Measurements from ENCODE around the gene PSME1.

The PSME1 gene

DNA sequence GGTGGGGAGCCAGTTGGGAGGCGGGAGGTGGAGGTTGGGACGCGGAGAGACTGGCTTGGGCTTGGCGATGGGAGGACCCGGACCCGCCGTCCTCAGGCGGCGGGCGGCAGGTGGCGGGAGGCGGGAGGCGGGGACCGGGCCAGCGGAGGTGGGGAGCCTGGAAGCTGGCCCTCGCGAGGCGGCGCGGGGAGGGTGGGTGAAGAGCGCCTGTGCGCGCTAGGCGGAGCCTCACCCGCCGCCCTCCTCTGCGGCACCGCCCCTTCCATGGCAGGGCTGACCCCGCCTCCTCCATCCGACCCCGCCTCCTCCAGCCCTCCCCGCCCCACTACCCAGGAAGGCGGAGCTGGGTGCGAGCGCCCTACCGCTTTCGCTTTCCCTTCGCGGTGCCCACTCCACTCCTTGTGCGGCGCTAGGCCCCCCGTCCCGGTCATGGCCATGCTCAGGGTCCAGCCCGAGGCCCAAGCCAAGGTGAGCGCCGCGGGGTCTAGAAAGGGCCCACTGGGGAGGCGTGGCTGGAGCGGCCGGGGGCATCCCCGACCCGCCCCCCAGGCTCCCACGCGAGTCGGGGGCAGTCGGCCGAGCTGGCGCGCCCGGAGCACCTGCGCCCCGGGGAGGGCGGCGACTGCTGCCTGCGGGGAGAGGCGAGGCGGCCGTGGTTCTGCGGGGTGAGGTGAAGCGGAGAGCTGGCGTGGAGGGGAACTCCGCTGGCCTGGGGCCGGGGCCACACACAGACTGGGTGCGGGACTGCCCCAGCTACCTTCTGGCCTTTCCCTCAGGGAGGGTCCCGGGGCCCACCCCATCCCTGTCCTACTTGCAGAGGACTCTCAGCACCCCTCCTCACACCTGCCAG, at the start of gene PSME1:
Gene PSME1 (plus strand): TSS at position 361 of the 850 bp plus-strand sequence. CDS start 69 bp downstream, at position 430.
- H3K4me3 ChIP-seq, result peak within 1 kb of the TSS; percentile 94
- H3K36me3 ChIP-seq (ENCODE audit: insufficient read depth, low read length), result peaks cover 19% of the 10 kb centered on the region
- TF ChIP-seq POLR2AphosphoS5 (IDR thresholded peaks at IDR 0.05; ENCODE audit: borderline replicate concordance, low read depth, low read length) (peak; percentile 71; the same call in 1 of the 2 replicates), FOXP2 (optimal IDR thresholded peaks at IDR 0.05; ENCODE audit: control extremely low read depth, extremely low read length, insufficient read depth) (peak; percentile 77), EZH2 (IDR thresholded peaks at IDR 0.05) (no peak)
- DNase-seq (ENCODE audit: low read depth, low spot score), result no peak
- H3K27ac ChIP-seq, result no peak within 1 kb of the TSS
- no peaks in the 10 kb centered on the region for H3K9me3 ChIP-seq (ENCODE audit: low read depth, low read length)
- H3K9ac ChIP-seq (ENCODE audit: insufficient read length), result peak within 1 kb of the TSS; percentile 84

DNA sequence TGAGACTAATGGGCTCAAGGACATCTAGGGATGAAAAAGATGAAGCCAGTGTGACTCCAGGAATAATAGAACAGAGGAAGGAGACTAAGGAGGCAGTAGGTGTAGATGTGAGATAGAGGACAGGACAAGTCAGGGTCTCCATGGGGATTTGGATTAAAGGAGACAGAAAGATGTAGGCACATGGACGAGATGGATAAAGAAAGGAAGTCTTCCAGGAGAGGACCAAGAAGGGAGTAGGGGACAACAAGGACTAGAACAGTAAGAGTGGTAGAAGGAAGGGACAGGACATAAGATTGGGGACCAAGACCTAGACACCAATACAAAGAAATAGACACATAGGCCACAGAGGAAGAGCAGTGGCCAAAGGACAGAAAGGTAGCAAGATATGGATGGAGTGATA, 49.0 kb upstream of the PSME1 start:
- H3K4me3 ChIP-seq, result no peak overlapping the region
- H3K36me3 ChIP-seq (ENCODE audit: insufficient read depth, low read length), result no peaks in the 10 kb centered on the region
- no peaks in the 10 kb centered on the region for H3K9me3 ChIP-seq (ENCODE audit: low read depth, low read length)
- H3K9ac ChIP-seq (ENCODE audit: insufficient read length), result no peak overlapping the region
- no peak overlapping the region for H3K27ac ChIP-seq
- no peak for DNase-seq (ENCODE audit: low read depth, low spot score)
- TF ChIP-seq FOXP2 (optimal IDR thresholded peaks at IDR 0.05; ENCODE audit: control extremely low read depth, extremely low read length, insufficient read depth) (no peak), EZH2 (IDR thresholded peaks at IDR 0.05) (no peak), POLR2AphosphoS5 (IDR thresholded peaks at IDR 0.05; ENCODE audit: borderline replicate concordance, low read depth, low read length) (no peak)

DNA sequence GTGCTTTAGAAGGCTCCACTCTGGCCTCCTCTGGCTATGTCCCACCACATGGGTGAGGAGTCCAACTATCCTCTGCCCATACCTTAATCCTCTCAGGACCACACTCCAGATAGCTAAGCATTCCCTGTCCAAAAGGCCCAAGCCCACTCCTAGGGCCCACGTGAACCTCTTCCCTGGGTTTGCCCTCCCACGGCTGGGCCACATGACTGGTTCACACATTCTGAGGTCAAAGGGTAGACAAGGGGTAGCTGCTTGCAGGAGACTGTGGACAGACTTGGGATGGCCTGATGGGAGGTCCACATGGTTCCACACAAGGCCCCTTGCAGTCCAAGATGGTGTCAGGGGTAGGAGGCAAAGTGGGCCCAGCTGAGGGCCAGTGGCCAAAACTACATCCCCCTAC, 47.9 kb upstream of the PSME1 start:
- H3K9me3 ChIP-seq (ENCODE audit: low read depth, low read length), result no peaks in the 10 kb centered on the region
- no peak overlapping the region for H3K9ac ChIP-seq (ENCODE audit: insufficient read length)
- H3K4me3 ChIP-seq, result no peak overlapping the region
- no peak for DNase-seq (ENCODE audit: low read depth, low spot score)
- TF ChIP-seq EZH2 (IDR thresholded peaks at IDR 0.05), result no peak
- TF ChIP-seq POLR2AphosphoS5 (IDR thresholded peaks at IDR 0.05; ENCODE audit: borderline replicate concordance, low read depth, low read length), result no peak
- TF ChIP-seq FOXP2 (optimal IDR thresholded peaks at IDR 0.05; ENCODE audit: control extremely low read depth, extremely low read length, insufficient read depth), result no peak
- H3K36me3 ChIP-seq (ENCODE audit: insufficient read depth, low read length), result no peaks in the 10 kb centered on the region
- no peak overlapping the region for H3K27ac ChIP-seq

DNA sequence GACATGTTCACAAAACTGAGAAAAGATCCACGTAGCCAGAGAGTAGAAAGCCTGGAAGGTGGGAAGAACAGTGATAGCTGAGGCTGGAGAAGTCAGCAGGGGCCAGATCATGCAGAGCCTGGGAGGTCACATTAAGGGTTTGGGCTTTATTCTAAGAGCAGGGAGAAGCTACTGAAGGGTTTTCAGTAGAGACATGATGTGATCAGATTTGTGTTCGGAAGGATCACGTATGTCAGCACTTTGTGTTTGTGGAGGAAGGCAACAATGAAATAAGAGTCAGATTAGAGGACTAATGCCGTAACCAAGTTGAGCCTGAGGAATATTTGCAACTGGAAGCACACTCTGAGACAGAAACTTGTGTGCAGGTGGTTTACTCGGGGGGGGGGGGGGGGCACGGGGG, 46.1 kb upstream of the PSME1 start:
- H3K9me3 ChIP-seq (ENCODE audit: low read depth, low read length), result no peaks in the 10 kb centered on the region
- no peak for TF ChIP-seq EZH2 (IDR thresholded peaks at IDR 0.05)
- H3K4me3 ChIP-seq, result no peak overlapping the region
- DNase-seq (ENCODE audit: low read depth, low spot score), result no peak
- H3K27ac ChIP-seq, result no peak overlapping the region
- H3K36me3 ChIP-seq (ENCODE audit: insufficient read depth, low read length), result no peaks in the 10 kb centered on the region
- H3K9ac ChIP-seq (ENCODE audit: insufficient read length), result no peak overlapping the region

DNA sequence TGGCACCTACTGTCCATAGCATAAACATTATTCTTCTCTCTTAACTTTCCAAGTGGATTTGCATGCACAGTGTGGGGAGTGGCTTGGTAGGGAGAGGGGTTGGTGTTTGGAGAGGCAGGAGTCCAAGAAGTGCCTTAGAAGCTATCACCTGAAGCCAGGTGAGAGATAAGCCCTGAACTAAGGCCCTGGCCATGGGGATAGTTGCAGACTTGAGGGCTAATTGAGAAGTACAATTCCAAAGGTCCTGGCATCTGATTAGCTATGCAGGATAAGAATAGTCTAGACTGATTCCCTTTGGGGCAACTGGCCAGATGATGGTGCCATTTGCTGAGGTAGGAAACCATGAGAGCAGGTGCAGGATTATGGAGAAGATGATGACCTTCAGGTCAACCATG, 43.9 kb upstream of the PSME1 start:
- no peak overlapping the region for H3K27ac ChIP-seq
- DNase-seq (ENCODE audit: low read depth, low spot score), result no peak

DNA sequence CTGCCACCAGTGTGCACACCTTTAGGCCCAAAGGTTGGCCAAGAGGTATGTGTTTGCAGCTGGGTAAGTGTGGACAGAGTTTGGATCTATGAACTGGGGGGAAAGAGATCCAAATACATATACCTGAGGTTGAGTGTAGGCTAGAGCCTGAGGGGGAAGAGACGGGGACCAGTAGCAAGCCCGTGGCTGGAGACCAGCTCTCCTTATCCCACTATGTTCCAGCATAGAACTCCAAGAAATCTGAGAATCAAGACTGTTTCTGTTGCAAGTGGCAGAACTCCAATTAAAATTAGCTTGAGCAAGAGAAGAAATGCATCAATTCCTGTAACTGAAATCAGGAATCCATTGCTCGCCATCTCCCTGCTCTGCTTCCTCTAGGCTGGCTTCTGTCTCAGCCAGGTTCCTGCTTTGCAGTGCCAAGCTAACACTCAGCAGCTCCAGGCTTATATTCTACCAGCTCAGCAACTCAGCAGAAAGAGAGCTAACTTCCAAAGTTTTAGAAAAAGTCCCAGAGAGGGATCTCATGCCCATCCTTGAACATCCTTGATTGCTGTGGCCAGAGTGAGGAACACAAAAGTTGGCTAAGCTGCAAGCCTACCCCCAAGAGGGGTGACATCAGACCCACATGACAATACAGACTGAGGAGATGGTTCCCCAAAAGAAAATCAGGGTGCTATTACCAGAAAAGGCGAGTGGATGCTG, 43.3 kb upstream of the PSME1 start:
- Histone ChIP-seq H3K36me3 (ENCODE audit: insufficient read depth, low read length) (peaks cover 6% of the 10 kb centered on the region; the same call in 1 of the 2 replicates), H3K9ac (ENCODE audit: insufficient read length) (no peak overlapping the region), H3K27ac (peak overlapping the region; percentile 92; the same call in 1 of the 2 replicates), H3K9me3 (ENCODE audit: low read depth, low read length) (no peaks in the 10 kb centered on the region), H3K4me3 (no peak overlapping the region)
- no peak for DNase-seq (ENCODE audit: low read depth, low spot score)
- no peak for TF ChIP-seq POLR2AphosphoS5 (IDR thresholded peaks at IDR 0.05; ENCODE audit: borderline replicate concordance, low read depth, low read length)
- TF ChIP-seq FOXP2 (optimal IDR thresholded peaks at IDR 0.05; ENCODE audit: control extremely low read depth, extremely low read length, insufficient read depth), result no peak
- no peak for TF ChIP-seq EZH2 (IDR thresholded peaks at IDR 0.05)

More for the DNA sequence above, 43.9 kb upstream of the PSME1 start:
- no peak overlapping the region for H3K9ac ChIP-seq (ENCODE audit: insufficient read length)
- H3K9me3 ChIP-seq (ENCODE audit: low read depth, low read length), result no peaks in the 10 kb centered on the region
- TF ChIP-seq EZH2 (IDR thresholded peaks at IDR 0.05) (no peak), FOXP2 (optimal IDR thresholded peaks at IDR 0.05; ENCODE audit: control extremely low read depth, extremely low read length, insufficient read depth) (no peak), POLR2AphosphoS5 (IDR thresholded peaks at IDR 0.05; ENCODE audit: borderline replicate concordance, low read depth, low read length) (no peak)
- no peak overlapping the region for H3K4me3 ChIP-seq
- peaks cover 6% of the 10 kb centered on the region; the same call in 1 of the 2 replicates for H3K36me3 ChIP-seq (ENCODE audit: insufficient read depth, low read length)

DNA sequence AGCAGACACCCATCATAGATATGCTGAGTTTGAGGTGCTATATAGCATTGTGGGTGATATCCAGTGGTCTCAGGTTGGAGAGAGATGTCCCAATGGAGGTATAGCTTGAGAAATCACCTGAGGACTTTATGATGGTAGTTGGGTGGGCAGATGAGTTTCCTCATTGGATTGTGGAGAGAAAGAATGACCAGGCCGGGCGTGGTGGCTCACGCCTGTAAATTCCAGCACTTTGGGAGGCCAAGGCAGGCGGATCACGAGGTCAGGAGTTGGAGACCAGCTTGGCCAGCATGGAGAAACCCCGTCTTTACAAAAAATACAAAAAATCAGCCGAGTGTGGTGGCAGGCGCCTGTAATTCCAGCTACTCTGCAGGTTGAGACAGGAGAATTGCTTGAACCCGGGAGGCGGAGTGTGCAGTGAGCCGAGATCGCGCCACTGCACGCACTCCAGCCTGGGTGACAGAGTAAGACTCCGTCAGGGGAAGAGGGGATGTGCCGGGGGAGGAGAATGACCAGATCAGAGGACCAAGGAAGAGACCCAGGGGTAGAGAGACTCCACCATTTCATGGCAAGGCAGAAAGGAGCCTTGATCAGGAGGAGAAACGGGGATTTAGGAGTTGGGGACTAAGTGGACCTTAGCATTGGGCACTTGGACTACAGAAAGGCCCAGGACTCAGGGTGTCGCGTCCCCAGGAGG, 42.6 kb upstream of the PSME1 start:
- H3K9me3 ChIP-seq (ENCODE audit: low read depth, low read length), result no peaks in the 10 kb centered on the region
- peak overlapping the region; percentile 90 for H3K4me3 ChIP-seq
- H3K9ac ChIP-seq (ENCODE audit: insufficient read length), result peak overlapping the region; percentile 99
- H3K27ac ChIP-seq, result peak overlapping the region; percentile 92
- no peak for DNase-seq (ENCODE audit: low read depth, low spot score)
- TF ChIP-seq POLR2AphosphoS5 (IDR thresholded peaks at IDR 0.05; ENCODE audit: borderline replicate concordance, low read depth, low read length) (no peak), FOXP2 (optimal IDR thresholded peaks at IDR 0.05; ENCODE audit: control extremely low read depth, extremely low read length, insufficient read depth) (no peak), EZH2 (IDR thresholded peaks at IDR 0.05) (no peak)
- peaks cover 10% of the 10 kb centered on the region; the same call in 1 of the 2 replicates for H3K36me3 ChIP-seq (ENCODE audit: insufficient read depth, low read length)

Measured in SK-N-MC (cell line).